IPS DF 4.7 (cell line): ENCODE results near the gene TTL.
"Not testable (repeated sequence)": the region's sequence is repeated elsewhere in the genome, so short reads cannot be mapped to it uniquely, and the experiment has no call there.

Experiments used
- DNase-seq: peaks from one replicate; pipeline ENCODE4 v3.0.0-alpha.2; 2013; ENCODE audit warnings: low spot score; ENCODE audit errors: extremely low read depth

Gene TTL

DNA sequence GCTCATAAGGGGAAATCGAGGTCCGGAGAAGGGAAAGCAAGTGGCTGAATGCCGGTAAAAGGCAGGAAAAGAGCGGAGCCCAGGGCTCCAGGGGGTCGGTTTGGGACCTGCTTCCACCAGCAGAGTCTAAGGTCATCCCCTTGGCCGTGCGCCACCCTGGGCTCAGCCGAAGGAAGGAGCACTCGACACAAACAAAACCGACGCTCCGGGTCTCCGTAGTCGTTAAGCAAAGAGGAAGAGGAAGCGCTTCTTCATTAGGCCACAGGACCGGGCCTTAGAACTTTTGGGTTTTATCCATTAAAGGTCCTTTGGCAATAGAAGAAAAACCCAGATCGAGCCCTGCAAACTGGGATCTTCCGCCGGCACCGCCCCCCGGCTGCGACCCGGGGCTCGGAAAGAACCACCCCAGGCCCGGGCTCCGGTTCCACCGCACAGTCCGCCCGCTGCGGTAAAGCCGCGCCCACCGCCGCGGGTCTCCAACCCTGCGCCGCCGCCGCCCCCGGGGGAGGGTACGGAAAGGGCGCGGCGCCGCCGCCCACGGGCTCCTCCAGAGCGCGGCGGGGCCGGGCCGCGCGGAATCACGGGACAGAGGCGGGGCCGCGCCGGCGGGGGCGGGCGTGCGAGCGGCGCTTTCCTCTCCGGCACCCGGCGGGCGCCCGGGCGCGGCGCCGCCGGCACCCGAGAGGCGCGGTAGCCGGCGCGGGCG, at the start of gene TTL:
TSS of gene TTL (plus strand) at position 629 of the 706 bp plus-strand sequence. CDS start 189 bp downstream, outside the sequence.
- DNase-seq: no peak

DNA sequence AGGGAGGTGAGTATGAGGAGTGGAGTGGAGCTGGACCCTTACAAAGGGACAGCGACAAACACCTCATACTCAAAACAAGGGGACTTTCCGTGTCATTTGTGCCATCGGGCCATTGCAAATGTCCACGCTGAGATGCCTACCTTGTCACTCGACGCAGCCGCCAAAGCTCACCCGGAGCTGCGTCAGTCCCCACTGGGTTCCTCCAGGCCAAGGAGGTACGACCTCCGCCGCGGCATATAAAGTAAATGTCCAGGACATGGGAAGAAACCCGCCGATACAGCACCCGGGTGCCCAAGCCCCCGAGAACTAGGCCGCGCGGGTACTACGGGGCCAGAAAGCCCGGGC, 49.6 kb upstream of the TTL start:
- DNase-seq: not testable (repeated sequence)

DNA sequence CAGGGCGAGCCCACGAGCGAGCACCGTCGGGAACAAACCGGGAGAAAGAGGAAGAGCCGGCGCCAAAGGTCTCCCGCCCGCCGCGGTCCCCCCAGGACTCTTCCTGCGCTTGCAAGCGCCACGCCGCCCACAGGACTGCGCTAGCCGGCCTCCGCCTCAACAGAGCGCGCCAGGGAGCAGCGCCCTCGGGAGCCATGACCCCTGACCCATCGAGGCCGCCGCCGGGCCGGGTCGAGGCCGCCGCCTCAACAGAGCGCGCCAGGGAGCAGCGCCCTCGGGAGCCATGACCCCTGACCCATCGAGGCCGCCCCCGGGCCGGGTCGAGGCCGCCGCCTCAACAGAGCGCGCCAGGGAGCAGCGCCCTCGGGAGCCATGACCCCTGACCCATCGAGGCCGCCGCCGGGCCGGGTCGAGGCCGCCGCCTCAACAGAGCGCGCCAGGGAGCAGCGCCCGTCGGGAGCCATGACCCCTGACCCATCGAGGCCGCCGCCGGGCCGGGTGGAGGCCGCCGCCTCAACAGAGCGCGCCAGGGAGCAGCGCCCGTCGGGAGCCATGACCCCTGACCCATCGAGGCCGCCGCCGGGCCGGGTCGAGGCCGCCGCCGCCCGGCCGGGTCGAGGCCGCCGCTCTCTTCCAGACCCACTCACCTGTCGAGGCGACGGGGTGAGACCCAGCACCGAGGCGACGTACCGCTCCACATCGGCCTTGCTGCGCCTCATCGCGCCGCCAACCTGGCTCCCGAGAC, 49.0 kb upstream of the TTL start:
- DNase-seq: not testable (repeated sequence)

- peak; percentile 2 for DNase-seq
These were observed 48.5 kb upstream of the TTL start, which contains the start of gene RGPD8 for GRCh38 chr2:112433480-112433879. TSS of gene RGPD8 (minus strand) at chr2:112433645. CDS start at chr2:112433453, 192 bp downstream.

GRCh38 chr2:112433932-112434730, 47.8 kb upstream of the TTL start:
- DNase-seq: no peak

DNA sequence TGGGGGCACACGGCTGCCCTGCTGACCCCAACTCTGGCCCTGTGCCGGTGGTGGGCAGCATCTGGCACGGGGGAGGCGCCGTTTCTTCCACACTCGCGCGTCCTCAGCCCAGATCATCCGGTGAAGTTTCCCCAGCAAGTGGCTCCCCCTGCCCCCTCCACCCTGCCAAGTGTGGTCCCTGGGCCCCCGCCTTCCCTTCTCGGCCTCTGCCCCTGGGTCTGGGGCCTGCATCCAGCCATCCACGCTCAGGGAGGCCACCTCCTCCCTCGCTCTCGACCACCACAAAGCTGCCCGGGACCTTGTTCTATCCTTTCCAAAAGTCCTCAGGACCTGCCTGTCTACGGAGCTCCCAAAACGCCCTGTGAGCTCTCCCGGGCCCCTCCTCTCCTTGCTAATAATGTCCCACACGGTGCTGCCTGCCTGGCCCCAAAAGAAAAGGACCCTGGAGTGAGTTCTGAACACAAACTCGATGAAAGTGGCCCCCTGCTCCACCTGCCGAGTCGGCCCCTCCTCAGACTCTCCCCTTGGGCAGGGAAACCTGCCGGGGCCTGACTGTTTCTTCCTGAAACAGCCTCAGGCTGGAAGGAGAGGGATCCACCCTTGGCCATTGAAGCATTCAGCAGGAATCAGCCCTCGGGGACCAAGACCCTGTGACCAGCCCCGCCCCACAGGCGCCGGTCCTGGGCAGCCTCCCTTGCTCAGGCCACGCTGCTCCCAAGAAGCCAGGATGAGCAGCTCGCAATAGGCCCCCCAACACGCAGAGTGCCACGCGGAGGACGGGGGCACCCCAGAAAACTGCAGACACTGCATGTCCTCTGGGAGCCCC, 46.9 kb upstream of the TTL start:
- DNase-seq: not testable (repeated sequence)

DNA sequence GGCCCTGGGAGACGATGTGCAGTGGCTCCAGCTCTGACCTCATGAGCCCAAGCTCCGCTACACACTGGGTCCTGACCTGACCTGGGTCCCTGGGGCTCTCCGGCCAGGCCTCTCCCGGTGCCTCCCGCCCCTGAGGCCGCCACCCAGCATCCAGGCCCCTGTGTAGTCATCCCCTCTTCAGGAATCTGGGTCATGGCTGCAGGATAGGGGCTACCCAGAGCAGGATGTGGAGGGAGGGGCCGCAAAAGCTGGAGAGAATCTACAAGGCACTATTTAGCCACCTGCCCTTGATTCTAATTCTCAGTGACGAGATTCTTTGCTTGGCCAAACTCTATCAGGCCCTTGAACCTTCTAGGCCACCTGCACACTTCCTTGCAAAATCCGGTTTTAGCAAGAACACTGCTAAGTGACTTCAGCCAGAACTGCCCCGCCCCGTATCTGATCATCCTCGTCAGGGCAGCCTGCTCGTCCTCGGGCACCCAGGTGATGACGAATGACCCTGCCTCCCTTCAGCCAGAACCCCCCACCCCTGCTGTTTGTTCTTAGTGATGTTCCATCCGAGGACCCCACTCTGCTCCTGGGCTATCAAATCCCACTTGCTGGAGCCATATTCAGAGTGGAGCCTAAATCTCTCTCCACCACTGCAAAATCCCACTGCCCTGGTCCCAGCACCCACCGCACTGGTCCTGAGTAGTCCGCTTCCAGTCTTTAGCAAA, 46.1 kb upstream of the TTL start:
- DNase-seq: not testable (repeated sequence)

GRCh38 chr2:112436993-112437392, 45.0 kb upstream of the TTL start:
- DNase-seq: not testable (repeated sequence)

- DNase-seq: not testable (repeated sequence)
These were observed 44.5 kb upstream of the TTL start for GRCh38 chr2:112437405-112437831.

DNA sequence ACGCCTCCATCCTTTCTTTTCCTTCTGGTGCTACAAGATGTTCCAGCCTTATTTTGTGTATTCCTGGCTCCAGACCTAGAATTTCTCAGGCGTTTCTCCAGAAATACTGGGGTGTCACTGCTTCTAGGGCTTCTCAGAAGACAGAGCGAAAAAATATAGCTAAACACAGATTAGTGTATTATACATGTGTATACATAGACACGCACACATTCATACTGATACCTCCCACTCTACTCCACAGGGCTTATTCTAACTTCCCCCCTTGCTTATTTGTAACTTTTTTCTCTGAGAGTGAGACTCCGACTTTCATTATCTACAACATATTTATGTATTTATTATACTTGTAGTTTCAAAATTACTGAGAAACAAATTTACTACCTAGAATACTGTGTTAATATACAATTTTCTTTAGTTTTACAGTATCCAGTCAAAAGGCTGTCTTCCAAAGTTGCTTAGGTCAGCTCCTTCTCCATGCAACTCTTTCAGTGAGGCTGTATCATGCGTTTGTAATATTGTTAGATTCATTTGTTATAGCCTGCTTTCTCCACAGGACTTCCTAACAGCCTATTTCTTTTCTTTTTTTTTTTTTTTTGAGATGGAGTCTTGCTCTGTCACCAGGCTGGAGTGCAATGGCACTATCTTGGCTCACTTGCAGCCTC, 43.2 kb upstream of the TTL start:
- DNase-seq: not testable (repeated sequence)

DNA sequence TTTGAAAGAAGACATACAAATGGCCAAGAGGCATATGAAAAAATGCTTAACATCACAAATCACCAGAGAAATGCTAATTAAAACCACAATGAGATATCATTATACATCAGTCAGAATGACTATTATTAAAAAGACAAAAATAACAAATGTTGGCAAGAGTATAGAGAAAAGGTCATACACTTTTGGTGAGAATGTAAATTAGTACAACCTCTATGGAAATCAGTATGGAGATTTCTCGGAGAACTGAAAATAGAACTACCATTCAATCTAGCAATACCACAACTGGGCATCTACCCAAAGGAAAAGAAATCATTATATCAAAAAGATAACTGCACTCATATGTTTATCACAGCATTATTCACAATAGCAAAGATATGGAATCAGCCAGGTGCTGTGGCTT, 37.7 kb upstream of the TTL start:
- DNase-seq: not testable (repeated sequence)

GRCh38 chr2:112449854-112450253, 32.1 kb upstream of the TTL start:
- DNase-seq: no peak

DNA sequence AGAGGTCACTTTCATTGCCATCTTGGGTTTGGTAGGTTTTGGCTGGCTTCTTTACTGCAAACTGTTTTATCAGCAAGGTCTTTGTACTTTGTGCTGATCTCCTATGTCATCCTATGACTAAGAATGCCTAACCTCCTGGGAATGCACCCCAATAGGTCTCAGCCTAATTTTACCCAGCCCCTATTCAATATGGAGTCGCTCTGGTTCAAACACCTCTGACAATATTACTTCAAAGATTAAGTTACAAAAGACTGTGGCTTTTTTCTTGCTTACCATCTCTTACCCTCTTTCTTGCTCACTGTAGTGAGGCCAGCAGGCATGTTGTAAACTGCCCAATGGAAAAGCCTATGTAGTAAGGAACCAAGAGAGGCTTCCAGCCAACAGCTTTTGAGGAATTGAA, 30.6 kb upstream of the TTL start:
- no peak for DNase-seq

- DNase-seq: no peak
These were observed 27.4 kb upstream of the TTL start for GRCh38 chr2:112454586-112454985.

- no peak for DNase-seq
These were observed 22.6 kb upstream of the TTL start for GRCh38 chr2:112459372-112459771.

DNA sequence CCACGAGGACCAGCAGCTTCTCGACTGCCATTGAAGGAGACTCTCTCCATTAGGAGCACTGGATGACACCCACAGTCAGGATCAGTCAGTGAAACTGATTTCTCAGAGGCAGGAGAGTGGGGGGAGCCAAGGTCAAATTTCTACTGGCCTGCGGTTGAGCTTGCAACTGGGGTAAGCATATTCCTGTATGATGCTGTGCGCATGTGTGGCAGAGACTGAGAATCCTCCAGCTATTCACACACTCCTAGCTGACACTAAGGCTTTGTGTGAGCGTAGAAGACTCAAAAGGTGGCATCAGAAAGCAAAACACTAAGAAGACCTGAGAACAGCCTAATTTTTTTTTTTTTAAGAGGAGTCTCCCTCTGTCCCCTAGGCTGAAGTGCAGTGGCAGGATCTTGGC, 19.8 kb upstream of the TTL start:
- no peak for DNase-seq

DNA sequence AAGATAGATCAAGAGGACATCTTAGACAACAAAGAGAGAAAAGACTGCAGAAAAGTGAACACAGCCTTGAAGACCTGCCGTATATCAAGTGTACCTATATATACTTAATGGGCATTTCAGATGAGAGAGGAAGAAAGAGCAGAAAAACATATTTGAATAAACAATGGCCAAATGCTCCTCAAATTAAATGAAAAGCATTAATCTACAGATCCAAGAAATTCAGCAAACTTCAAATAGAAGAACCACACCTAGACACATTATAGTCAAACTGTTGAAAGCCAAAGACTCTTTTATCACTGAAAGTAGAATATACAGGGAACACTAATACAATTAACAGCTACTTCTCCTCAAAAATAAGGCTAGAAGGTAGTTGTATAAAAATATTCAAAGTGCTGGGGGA, 18.7 kb upstream of the TTL start:
- no peak for DNase-seq

GRCh38 chr2:112465382-112465781, 16.6 kb upstream of the TTL start:
- no peak for DNase-seq

GRCh38 chr2:112472547-112473263, 9.3 kb upstream of the TTL start:
- DNase-seq: no peak
